Neuron (in vitro differentiated cells): ENCODE measurements around the gene UTP3.
"Not testable (repeated sequence)": the region's sequence is repeated elsewhere in the genome, so short reads cannot be mapped to it uniquely, and the experiment has no call there.

ENCODE experiments used
- H2AFZ ChIP-seq: one replicate; pipeline ENCODE4 v1.6.1; 2013; ENCODE audit warnings: low read depth, mild to moderate bottlenecking, inconsistent platforms, low read length, moderate library complexity
- H3K27me3 ChIP-seq: one replicate; pipeline ENCODE4 v1.6.1; 2013; ENCODE audit warnings: low read length; ENCODE audit not compliant: insufficient read depth
- H3K36me3 ChIP-seq: one replicate; pipeline ENCODE4 v1.6.1; 2013; ENCODE audit warnings: low read length; ENCODE audit not compliant: insufficient read depth
- H3K4me1 ChIP-seq: one replicate; pipeline ENCODE4 v1.6.1; 2013; ENCODE audit warnings: low read length; ENCODE audit not compliant: insufficient read depth
- H3K4me3 ChIP-seq: 2 replicates; pipeline ENCODE4 v1.5.1; 2013; ENCODE audit warnings: mild to moderate bottlenecking, low read length, moderate library complexity
- H3K9me3 ChIP-seq: one replicate; pipeline ENCODE4 v1.6.1; 2013; ENCODE audit warnings: low read length

The UTP3 gene

GRCh38 chr4:70734971-70735370 lies 46.6 kb downstream of the UTP3 start:
- H3K4me1 ChIP-seq: peaks cover 20% of the 10 kb centered on the region
- no peaks in the 10 kb centered on the region for H3K27me3 ChIP-seq
- no peak overlapping the region for H2AFZ ChIP-seq
- H3K9me3 ChIP-seq: no peaks in the 10 kb centered on the region
- H3K4me3 ChIP-seq: no peak overlapping the region
- peaks cover 10% of the 10 kb centered on the region for H3K36me3 ChIP-seq

- H3K9me3 ChIP-seq, H3K27me3 ChIP-seq, H3K36me3 ChIP-seq, H3K4me3 ChIP-seq, H2AFZ ChIP-seq: not testable (repeated sequence)
- H3K4me1 ChIP-seq: peaks cover 23% of the 10 kb centered on the region
These were observed 47.6 kb downstream of the UTP3 start for GRCh38 chr4:70735915-70736314.

- Histone ChIP-seq H3K4me3 (no peak overlapping the region), H3K9me3 (no peaks in the 10 kb centered on the region), H2AFZ (no peak overlapping the region), H3K36me3 (peaks cover 3% of the 10 kb centered on the region), H3K4me1 (peaks cover 28% of the 10 kb centered on the region), H3K27me3 (no peaks in the 10 kb centered on the region)
These were observed 48.7 kb downstream of the UTP3 start for GRCh38 chr4:70737006-70737405.

GRCh38 chr4:70737409-70737808 lies 49.1 kb downstream of the UTP3 start:
- no peaks in the 10 kb centered on the region for H3K27me3 ChIP-seq
- H3K36me3 ChIP-seq: no peaks in the 10 kb centered on the region
- H3K4me3 ChIP-seq: no peak overlapping the region
- no peak overlapping the region for H2AFZ ChIP-seq
- H3K4me1 ChIP-seq: peaks cover 32% of the 10 kb centered on the region
- no peaks in the 10 kb centered on the region for H3K9me3 ChIP-seq

- H3K4me3 ChIP-seq: no peak overlapping the region
- no peaks in the 10 kb centered on the region for H3K9me3 ChIP-seq
- no peaks in the 10 kb centered on the region for H3K27me3 ChIP-seq
- peaks cover 4% of the 10 kb centered on the region for H3K36me3 ChIP-seq
- peaks cover 27% of the 10 kb centered on the region for H3K4me1 ChIP-seq
- H2AFZ ChIP-seq: no peak overlapping the region
These were observed 51.4 kb downstream of the UTP3 start for GRCh38 chr4:70739496-70740337.
